Stimulated activated CD8-positive, alpha-beta memory T cell treated with anti-CD3 and anti-CD28 coated beads, Interleukin-4, amount 100 ng/mL, for 1 hour (primary cell): ENCODE measurements around the gene TTC28.
"Not testable (repeated sequence)": the region's sequence is repeated elsewhere in the genome, so short reads cannot be mapped to it uniquely, and the experiment has no call there.

ENCODE experiments used
- DNase-seq, 2 donors: peaks; one replicate each; pipeline ENCODE4 v3.0.0-alpha.2; 2020; ENCODE audit warnings: low read depth in 2 of 2, low spot score in 1 of 2

Gene TTC28

DNA sequence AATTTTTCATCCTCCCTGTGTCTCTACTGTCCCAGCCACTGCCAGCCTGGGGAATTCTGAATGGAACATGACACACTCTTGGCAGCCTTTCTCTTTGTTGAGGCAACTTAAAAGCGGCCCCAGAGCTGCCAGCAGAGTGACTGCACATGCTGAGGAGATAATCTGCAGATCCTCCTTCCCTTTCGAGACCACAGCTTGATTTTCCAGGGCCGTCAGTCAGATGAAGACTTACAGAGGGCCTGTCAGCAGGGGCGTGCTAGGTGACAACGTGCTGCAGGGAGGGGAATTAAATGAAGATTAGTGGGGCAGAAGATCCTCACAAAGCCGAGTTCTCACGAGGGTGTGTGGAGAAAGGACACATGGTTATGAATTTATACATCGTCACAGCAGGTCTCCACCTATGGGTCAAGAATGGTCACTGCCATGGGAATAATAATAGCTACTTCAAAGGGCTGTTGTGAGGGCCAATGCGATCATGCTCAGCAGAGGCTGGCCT, 567.0 kb downstream of the TTC28 start:
- DNase-seq: no peak

DNA sequence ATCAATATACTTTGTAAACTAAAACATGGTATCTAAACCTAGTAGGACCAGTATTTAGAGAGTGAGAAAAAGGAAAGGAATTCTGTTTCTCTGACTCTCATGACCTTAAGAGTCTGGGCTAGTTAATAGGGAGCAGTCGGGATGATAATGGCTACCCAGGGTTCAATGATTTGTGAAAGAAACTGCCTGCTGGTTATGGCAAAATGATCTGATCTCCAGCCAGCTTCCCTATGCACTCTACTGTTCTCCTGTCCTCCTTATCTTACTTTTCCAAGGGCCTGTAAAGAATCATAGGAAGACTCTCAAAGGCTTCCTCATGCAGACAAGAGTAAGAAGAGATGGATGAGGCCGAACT, 567.5 kb downstream of the TTC28 start:
- no peak for DNase-seq

DNA sequence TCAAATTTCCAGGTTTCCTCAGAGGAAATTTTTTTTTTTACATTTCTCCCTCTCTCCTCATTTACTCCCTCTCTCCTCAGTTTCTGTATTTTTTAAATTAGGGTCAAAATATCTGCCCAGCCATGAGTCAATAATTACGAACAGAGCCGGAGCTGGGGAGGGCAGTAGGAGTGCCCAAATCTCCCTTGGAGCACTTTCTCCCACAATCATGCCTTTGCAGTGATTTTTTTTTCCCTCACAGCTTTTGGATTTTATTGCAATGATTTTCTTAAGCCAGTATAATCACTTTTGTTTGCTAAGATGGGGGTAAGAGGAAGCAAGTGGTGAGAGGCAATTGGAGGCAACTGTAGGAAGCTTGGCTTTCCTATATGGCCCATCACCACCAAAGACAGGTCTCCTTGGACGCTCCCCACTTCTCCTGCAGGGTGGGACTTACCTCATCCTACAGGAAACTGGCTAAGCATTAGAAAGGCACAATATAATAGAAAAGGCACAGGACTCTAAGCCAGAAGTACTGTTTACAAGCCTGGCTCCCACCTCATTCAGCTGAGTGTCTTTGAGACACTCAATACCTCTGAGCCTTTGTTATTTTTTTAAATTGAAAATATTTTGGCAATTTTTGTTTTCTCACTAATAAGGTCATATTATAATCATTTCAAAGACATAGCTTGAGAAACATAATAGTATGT, 568.0 kb downstream of the TTC28 start:
- DNase-seq: no peak

DNA sequence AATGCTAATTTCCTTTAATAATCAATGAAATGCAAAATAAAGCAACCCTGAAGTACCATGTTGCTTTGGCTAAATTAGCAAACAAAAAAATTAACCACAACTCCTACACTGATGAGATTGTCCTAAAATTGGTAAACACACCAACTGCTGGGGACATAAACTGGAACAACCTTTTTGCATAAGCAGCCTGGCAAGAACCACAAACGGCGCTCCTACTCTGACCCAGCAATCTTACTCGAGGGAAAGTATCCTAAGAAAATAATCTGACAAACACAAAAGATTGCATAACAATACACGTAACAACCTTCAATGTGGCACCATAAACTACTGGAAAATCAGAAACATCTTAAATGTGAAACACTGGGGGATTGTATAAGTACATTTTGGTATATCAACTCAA, 570.8 kb downstream of the TTC28 start:
- DNase-seq: no peak

DNA sequence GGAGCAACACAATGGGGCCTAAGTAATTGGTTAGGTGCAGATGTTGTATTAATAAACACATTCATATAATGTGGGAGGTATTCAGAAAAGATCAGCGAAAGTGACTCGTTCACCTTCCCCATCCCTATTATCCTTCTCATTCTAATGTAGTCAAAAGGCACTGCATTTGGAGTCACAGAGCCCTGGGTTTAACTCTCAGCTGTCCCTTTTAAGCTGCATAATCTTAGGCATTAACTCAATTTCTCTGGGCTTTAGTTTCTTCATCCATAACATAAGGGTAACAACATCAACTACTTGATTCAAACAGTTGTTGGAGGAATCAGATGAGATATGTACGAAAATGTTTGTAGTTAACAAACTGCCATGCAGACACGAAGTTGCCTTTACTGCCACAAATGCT, 573.0 kb downstream of the TTC28 start:
- no peak for DNase-seq

DNA sequence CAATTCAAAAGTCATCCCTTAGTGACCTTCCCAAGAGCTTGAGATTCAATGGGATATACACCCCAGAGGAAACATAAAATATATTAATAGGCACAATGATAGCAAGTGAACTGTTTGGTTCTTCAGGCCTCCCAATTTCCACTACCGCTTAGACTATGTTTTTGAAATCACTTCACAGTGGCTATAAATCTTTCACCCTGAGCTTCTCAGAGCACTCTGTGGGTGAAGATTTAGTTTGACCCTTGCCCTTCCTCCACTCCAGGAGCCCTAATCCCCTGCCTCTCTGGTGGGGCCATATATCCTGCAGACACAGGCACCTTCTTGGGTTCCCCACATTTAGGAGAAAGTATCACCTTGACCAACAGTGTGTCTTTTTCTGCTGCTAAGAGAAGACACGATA, 573.7 kb downstream of the TTC28 start:
- no peak for DNase-seq

DNA sequence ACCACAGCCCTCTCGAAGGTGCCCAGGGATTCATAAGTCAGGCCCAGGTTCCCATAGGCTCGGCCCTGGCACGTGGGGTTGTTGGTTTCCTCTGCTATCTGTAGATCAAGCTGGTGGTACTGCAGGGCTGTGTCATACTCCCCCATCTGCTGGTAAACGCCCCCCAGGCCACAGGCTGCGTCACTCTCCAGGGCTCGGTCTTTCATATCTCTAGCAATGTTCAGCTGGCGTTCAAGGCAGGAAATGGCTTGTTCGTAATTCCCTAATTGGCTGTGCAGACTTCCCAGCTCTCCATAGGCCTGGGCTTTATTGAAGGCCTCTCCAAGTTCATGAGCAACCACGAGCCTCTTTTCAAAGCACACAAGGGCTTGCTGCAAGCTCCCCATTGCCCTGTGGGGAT, 574.2 kb downstream of the TTC28 start:
- DNase-seq: no peak

DNA sequence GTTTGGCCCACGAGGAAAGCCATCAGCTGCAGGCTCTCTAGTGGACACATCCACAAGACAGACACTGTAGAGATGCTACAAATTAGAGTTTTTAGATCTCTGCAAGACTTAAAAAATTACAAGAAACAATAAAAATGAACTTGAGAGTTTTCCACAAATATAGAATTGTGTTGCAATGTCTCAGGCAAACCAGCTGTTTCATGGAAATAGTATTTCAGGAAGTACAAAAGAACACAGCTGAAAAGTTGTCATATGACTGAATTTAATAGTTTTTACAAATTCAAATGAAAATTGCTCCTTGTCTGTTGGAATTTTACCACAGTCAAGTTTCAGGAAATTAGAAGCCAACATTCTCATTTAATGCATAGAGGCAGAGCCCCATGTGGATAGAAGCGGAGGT, 576.0 kb downstream of the TTC28 start:
- no peak for DNase-seq

DNA sequence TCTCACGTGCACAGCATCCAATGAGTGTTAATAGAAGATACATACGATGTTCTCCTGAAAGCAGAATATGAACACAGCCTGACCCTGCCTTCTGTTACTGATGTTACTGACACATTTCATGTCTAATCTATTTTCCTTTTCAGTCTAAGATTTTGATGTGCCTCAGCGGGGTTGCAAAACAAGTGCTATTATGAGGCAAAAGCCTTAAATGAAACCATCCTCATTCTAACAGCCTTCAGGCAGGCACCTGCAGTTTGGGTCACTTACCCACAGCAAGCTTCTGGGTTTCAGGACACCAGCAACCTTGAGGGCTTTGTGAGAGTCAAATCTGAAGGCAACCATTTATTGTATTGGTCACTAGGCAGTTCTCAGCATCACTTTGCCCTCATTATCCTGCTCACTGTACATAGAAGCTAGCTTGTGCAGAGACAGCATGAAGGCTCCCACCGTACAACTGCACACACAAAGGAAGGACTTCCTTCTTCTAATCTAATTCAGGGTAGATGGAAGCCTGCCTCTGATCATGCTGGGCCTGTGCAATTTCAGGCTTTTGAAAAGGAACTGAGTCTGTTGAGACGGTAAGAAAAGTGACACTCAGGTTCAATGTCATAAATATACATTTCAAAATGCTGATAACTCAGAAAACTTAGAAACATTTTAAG, 577.4 kb downstream of the TTC28 start:
- no peak for DNase-seq

DNA sequence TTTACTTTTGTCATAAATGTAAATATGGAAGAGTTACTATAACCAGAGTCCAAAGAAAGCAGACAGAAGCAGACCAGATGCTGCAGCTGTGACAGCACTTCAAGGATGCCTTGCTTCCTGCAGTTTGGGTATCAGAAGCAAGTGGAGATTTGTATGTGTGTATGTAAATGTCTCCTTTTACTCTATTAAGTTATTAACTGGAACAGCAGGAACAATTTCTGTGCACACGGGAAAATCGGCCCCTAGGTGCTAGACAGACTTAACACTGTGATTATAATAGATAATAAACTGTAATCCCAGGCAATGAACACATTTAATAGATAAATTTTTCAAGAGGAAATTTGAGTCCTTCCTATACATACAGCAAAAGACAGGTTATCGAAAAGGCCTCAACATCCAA, 582.0 kb downstream of the TTC28 start:
- DNase-seq: no peak

DNA sequence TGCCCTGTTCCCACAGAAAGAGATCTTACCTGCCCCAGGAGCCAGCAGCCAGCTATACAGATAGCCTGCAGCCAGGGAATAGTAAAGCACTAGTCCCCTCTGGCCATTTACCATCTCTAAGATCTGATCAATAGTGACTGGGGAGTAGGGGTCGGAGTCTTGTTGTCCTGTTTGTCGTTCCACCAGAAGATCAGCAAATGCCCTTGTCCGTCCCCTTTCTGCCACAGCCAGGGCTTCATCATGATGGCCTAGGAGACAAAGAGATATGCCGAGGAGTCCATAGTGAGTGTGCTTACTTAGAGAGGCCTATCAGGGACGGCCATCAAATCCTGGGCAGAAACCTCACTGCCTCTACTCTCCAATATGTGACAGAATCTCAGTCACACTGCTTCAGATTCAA, 583.5 kb downstream of the TTC28 start:
- DNase-seq: no peak

DNA sequence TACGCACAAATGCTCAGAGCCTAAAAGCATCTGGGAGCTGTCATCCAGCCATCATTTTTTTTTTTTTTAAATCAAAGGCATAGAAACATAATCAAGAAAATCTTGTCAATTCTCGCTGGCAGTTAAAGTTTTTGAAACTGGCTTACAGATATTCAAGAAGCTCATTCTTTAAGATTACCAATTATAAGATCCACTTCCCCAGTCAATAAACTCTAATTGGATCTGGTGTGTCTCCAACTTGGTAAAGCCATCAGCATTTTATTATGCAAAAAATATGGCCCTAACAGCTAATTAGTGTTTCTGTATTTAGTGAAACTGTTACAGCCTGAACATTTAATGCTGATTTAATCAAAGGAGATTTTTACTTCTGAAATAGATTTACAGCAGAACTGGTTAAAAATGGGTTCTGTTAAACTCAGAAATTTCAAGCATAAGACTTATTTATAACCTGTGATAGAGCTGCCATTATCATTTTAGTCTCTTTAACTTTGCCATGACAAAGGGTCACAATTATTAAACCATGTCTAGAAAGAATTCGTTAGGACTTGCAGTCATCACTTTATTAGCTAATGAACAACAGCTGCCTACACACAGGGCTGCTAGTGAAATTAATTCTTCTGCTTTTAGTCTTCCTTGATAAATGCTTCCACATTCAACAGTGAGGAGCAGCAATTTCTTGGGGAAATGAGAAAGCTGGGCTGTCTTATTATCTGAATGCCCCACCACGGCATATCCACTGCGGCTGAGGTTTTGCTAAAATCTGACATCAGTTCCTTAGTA, 584.1 kb downstream of the TTC28 start:
- DNase-seq: no peak

DNA sequence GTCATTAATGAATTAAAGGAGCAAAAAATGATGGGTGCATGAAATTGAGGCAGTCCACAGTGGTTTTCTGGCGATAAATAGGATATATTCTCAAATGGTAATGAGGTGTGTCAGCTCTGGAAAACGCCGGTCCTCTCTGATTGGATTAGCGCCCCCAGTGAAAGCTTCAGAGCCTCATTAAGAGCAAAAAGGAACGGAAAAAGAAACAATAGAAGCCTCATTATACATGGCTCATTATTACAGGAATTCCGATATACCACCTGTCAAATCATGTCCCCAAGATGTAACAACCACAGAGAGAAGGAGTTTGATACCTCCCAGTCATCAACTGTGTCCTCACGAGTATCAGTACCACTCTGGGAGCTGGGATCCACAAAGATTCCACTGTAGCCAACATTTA, 584.9 kb downstream of the TTC28 start:
- no peak for DNase-seq

DNA sequence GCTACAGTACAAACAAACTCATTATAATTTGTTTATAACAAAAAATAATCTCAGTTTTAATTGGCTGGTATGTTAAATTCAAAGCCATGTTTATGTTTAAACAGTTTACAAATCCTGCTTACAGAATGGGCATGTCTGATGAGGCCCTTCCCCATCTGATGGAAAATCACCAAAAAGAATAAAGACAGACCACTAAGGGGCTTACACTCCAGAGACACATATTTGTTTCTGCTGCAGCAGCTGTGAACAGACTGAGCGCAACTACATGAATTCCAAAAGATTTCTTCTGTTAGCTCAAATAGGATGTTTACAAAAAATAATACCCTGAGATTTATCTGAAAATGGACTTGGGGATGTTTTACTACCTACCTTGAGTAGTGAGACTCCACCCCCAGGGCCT, 585.9 kb downstream of the TTC28 start:
- DNase-seq: no peak

DNA sequence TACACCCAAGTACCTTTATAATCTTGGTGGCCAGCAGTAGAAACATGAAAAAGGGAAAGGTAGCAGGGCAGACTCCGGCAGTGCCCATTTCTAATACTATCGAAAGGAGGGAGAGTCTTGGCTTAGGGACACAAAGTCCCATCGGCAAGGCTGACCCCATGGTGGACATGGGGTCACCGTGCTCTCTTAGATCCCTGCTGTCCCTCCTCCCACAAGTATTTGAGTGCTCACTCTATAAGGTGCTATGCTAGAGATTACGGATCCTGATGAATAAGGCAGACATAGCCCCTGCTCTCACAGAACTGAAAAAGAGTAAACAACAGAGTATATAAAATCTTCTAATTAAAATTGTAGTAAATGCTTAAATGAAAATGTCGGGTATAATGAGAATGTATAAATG, 588.2 kb downstream of the TTC28 start:
- DNase-seq: no peak

DNA sequence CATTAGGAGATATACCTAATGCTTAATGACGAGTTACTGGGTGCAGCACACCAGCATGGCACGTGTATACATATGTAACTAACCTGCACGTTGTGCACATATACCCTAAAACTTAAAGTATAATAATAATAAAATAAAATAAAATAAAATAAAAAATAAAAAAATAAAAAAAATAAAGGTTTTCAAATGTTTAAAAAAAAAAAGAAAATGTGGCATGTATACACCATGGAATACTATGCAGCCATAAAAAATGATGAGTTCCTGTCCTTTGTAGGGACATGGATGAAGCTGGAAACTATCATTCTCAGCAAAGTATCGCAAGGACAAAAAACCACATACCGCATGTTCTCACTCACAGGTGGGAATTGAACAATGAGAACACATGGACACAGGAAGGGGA, 590.1 kb downstream of the TTC28 start:
- DNase-seq: not testable (repeated sequence)

DNA sequence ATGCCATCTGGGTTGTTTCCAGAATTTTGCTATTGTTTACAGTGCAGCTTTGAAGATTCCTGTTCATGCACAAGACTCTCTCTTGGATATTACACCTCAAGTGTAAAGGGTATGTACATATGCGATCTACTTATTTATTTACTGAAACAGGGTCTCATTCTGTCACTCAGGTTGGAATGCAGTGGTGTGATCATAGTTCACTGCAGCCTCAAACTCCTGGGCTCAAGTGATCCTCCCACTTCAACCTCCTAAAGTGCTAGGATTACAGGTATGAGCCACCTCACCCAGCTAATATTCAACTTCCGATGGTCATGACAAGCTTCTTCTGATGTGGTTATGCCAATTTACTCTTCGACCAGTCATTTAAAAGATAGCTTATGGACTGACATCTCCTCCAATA, 602.5 kb downstream of the TTC28 start:
- no peak for DNase-seq

DNA sequence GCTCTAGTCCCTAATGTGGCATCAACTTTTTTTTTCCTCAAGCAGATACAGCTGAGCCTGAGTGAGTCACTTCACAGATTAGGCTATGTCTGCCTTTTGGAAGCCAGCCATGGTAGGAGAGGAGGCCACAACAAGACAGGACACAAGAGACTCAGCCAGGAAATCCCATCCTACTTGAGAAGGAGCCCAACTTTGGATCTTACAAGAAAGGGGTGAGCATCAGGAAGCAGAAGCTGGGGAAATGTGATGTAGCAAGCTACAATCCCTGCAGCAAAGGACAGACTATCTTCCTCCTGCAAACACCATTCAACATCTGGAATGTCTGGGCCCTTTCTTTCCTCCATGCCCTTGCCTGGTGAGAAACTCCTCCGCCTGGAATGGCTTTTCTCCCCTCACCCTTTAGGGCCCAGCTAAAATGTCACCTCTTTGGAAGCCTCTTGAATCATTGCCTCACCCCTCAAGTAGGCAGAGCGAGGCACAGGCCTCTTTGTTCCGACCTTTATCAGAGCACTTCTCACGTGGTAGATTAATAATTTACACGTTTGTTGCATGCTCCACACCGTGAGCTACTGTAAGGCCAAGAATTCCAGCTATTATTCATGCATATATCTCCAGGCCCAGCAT, 604.2 kb downstream of the TTC28 start:
- DNase-seq: no peak

DNA sequence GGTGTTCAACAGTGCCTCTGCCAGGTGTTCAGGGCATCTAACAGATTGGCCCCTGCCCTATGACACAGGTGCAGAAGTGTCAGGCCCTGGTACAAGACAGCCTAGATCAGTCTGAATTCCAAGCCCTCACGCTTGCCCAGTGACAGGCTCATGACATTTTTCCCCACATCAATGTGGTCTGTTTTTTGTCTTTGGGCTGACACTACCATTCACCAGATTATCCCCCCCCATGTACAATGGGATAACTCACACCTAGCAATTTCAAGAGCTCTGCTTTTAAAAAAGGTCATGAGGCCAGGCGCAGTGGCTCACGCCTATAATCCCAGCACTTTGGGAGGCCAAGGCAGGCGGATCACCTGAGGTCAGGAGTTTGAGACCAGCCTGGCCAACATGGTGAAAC, 605.1 kb downstream of the TTC28 start:
- no peak for DNase-seq

DNA sequence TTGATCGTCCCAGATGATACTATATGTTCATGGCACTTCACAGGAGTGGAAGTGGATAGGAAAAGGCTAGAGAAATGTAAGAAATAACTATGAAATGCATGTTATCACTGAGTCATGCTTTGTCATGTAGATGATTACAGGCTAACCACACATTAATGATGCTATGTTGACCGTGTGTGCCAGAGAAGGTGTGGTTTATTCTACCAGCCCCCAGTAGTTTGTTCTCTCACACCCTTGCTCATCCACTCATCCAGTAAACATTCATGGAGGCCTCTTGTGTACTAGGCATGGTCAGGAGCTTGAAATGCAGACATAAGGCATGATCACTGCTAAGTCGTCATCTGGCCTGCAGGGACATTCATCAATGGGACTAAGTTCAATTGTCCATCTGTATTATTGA, 607.6 kb downstream of the TTC28 start:
- DNase-seq: no peak

DNA sequence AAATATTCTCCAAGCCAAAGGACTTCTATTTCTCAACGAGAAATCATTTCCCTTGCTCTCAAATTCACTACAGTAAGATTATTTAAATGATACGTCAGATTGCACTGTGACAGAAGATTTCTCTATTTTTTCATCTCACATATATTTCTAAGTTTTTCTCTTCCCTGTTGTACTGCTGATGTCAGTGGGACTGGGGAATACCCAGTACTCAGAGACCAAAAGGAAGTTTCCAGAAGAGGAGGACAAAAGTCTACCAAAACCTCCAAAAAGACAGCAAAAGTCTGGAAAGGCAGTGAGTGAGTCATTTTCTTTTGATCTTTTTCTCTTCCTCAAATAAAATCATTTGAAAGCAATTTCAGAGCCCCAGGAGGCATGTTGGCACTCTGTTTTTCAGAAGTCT, 610.8 kb downstream of the TTC28 start:
- DNase-seq: no peak

DNA sequence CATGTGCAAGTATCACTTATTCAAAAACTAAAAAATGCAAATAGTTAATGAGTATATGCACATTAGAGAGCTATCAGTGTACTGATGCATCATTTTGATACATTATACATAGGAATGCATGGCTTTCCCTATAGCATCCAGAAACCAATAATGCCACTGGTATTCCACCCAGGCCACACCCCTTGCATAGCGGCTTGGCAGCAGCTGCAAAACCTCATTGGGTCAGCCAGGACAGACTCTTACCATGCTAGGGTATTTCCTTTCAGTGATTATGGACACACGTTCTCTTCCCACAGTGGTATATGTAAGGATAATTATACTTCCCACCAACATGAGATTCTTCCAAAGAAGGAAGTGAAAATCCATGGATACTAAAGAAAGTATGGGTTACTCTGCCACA, 614.7 kb downstream of the TTC28 start:
- DNase-seq: no peak
